Endothelial cell of umbilical vein (primary cell): ENCODE results near the gene CFL1.

Experiments
- EZH2 ChIP-seq: IDR thresholded peaks from 2 replicates; pipeline ENCODE4 v1.6.1; 2012; ENCODE audit warnings: borderline replicate concordance, low read depth, mild to moderate bottlenecking, moderate library complexity, low read length, inconsistent platforms; ENCODE audit not compliant: severe bottlenecking
- MAX ChIP-seq: IDR thresholded peaks from 2 replicates; pipeline ENCODE4 v1.6.1; 2011; ENCODE audit not compliant: insufficient read depth, insufficient read length
- TF ChIP-seq, protein P1 (sequence below), 2 donors: IDR thresholded peaks; 1 replicate in 1 of 2; 2 replicates in 1 of 2; pipeline ENCODE4 v1.5.1; 2011; ENCODE audit warnings: low read length in 2 of 2, mild to moderate bottlenecking in 2 of 2, moderate library complexity in 2 of 2, control low read depth in 1 of 2, inconsistent platforms in 1 of 2, low read depth in 1 of 2; ENCODE audit not compliant: insufficient read depth in 1 of 2; ENCODE audit errors: extremely low read depth in 1 of 2

DNA sequence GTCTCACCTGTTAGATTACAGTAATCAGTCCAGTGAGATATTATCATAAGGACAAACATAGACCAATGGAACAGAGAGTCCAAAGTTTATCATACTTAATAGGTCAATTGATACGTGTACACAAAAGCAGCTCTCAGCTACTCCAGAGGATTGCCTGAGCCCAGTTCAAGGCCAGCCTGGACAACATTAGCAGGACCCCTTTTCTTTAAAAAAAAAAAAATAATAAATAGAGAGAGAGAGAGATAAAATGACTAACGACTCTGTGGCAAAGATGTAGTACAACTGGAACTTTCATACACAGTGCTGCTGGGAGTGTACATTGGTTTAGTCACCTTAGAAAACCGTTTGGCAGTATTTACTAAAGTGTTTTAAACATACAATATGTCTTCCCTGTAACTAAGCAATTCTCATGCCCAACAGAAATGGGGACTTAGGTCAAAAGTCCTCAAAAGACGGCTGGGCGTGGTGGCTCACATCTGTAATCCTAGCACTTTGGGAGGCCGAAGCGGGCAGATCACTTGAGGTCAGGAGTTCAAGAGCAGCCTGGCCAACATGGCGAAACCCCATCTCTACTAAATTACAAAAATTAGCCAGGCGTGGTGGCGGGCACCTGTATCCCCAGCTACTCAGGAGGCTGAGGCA is 13.6 kb downstream of the CFL1 start:
- TF ChIP-seq MAX (no peak), EZH2 (no peak)
- TF ChIP-seq, protein P1, sequence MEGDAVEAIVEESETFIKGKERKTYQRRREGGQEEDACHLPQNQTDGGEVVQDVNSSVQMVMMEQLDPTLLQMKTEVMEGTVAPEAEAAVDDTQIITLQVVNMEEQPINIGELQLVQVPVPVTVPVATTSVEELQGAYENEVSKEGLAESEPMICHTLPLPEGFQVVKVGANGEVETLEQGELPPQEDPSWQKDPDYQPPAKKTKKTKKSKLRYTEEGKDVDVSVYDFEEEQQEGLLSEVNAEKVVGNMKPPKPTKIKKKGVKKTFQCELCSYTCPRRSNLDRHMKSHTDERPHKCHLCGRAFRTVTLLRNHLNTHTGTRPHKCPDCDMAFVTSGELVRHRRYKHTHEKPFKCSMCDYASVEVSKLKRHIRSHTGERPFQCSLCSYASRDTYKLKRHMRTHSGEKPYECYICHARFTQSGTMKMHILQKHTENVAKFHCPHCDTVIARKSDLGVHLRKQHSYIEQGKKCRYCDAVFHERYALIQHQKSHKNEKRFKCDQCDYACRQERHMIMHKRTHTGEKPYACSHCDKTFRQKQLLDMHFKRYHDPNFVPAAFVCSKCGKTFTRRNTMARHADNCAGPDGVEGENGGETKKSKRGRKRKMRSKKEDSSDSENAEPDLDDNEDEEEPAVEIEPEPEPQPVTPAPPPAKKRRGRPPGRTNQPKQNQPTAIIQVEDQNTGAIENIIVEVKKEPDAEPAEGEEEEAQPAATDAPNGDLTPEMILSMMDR (IDR thresholded peaks at IDR 0.05; ENCODE audit: extremely low read depth in 1 of 2, insufficient read depth in 1 of 2, low read depth in 1 of 2, low read length in 2 of 2): no peak
